Ascending aorta (tissue), 2 donors: ENCODE data around the gene EPB41. TPM values are rescaled to one million over a fixed set of nuclear protein-coding genes. Genes with fewer than 3 reads are reported as not detected.

ENCODE experiments used
- DNase-seq, 2 donors: peaks; one replicate each; pipeline ENCODE4 v3.0.0-alpha.2; 2019; ENCODE audit warnings: low spot score in 2 of 2
- H3K27ac ChIP-seq, 2 donors: fragments of 200-600 bp; sonication (generic); one replicate each; pipeline ENCODE4 v1.5.1; 2016 to 2017; ENCODE audit warnings: mild to moderate bottlenecking in 1 of 2
- H3K27me3 ChIP-seq: fragments of 200-600 bp; sonication (generic); one replicate; pipeline ENCODE4 v1.5.1; 2017
- H3K36me3 ChIP-seq, 2 donors: fragments of 200-600 bp; sonication (generic); one replicate each; pipeline ENCODE4 v1.5.1; 2016
- H3K4me1 ChIP-seq, 2 donors: fragments of 200-600 bp; sonication (generic); one replicate each; pipeline ENCODE4 v1.5.1; 2016 to 2017; ENCODE audit warnings: mild to moderate bottlenecking in 1 of 2
- H3K4me3 ChIP-seq, 2 donors: fragments of 200-600 bp; sonication (generic); one replicate each; pipeline ENCODE4 v1.5.1; 2016 to 2017; ENCODE audit warnings: mild to moderate bottlenecking in 1 of 2
- H3K9me3 ChIP-seq, 2 donors: fragments of 200-600 bp; sonication (generic); one replicate each; pipeline ENCODE4 v1.5.1; 2016
- intact Hi-C: fragments of 100-400 bp; cut with DNase I; formaldehyde crosslinking; loops from one replicate; pipeline ENCODE4 v1.15.1; 2023
- total RNA-seq: library from RNA; depleted of rRNA; stranded (reverse); fragments of >200 nt; gene quantifications from one replicate; pipeline ENCODE4 v1.1.0, GENCODE V29; 2016
- TF ChIP-seq, protein P1 (sequence below), 3 experiments: fragments of 200-600 bp in 2 of 3; fragments of 450-650 bp in 1 of 3; sonication (generic) in 2 of 3; IDR thresholded peaks; one replicate each; pipeline ENCODE4 v1.5.1; 2016 to 2019; ENCODE audit warnings: antibody characterized with exemption in 3 of 3, mild to moderate bottlenecking in 1 of 3, moderate library complexity in 1 of 3

The EPB41 gene
- total RNA-seq, 1 donor from 2014 or later: 47.6 TPM

DNA sequence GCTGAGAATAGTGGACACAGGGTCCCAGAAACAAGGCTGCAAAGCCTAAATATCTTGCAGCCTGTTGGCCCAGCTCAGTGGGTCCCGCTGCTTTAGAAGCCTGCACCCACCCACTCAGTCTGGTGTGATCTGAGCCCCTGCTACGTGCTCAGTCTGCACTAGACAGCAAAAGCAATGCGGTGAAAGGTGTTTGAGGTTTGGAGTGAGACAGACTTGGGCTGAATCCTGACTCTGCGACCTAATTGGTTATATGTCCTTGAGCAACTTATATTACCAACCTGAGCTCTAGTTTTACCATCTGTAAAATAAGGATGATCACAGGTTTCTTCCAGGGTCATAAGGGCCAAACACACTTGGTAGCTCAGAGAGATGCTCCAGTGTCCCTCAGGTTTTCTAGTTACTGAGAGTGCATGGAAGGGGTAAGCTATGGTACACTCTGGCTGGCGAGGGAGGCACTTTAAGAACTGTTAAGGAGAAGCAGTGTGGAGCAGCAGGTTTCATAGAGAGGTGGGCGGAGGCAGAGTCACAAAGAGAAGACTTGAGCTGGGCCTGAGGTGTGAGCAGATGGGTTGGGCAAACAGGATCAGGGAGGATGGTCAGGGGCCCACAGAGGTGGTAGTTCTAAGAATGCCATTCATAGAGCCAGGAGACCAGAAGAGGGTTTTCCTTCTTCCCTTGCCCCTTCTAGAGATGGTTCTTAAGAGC, 199.2 kb downstream of the EPB41 start:
- TF ChIP-seq, protein P1, sequence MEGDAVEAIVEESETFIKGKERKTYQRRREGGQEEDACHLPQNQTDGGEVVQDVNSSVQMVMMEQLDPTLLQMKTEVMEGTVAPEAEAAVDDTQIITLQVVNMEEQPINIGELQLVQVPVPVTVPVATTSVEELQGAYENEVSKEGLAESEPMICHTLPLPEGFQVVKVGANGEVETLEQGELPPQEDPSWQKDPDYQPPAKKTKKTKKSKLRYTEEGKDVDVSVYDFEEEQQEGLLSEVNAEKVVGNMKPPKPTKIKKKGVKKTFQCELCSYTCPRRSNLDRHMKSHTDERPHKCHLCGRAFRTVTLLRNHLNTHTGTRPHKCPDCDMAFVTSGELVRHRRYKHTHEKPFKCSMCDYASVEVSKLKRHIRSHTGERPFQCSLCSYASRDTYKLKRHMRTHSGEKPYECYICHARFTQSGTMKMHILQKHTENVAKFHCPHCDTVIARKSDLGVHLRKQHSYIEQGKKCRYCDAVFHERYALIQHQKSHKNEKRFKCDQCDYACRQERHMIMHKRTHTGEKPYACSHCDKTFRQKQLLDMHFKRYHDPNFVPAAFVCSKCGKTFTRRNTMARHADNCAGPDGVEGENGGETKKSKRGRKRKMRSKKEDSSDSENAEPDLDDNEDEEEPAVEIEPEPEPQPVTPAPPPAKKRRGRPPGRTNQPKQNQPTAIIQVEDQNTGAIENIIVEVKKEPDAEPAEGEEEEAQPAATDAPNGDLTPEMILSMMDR (IDR thresholded peaks at IDR 0.05): no peak
- H3K9me3 ChIP-seq: no peaks in the 10 kb centered on the region
- no peak for DNase-seq
- no peaks in the 10 kb centered on the region for H3K27me3 ChIP-seq
- no peaks in the 10 kb centered on the region for H3K4me1 ChIP-seq
- no peak overlapping the region for H3K27ac ChIP-seq
- H3K4me3 ChIP-seq: no peak overlapping the region
- intact Hi-C loops: no loop called here
- H3K36me3 ChIP-seq: peaks cover 0 to 15% of the 10 kb centered on the region in 2 donors

DNA sequence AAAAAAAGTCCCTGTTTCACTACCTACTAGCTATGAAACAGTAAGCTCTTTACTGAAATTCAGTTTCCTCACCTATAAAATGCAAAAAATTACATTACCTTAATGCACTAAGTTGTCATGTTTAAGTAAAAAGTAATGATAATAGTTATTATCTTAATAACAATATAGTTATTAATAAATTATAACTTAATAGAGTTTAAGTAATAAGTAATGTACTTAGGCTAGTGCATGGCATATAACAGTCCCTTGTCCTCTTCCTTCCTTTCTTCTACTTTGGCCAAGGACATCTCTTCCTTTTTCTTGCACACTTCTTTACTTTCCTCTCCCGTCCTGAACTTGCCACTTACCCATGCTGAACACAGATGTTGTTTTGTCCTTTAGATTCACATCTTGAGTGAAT, 200.3 kb downstream of the EPB41 start:
- intact Hi-C loops: no loop called here
- TF ChIP-seq, protein P1 (IDR thresholded peaks at IDR 0.05): no peak
- H3K27me3 ChIP-seq: no peaks in the 10 kb centered on the region
- no peak overlapping the region for H3K27ac ChIP-seq
- no peak overlapping the region for H3K4me3 ChIP-seq
- peaks cover 0 to 15% of the 10 kb centered on the region in 2 donors for H3K36me3 ChIP-seq
- no peaks in the 10 kb centered on the region for H3K9me3 ChIP-seq
- peaks cover 0 to 3% of the 10 kb centered on the region in 2 donors for H3K4me1 ChIP-seq
- DNase-seq: no peak

DNA sequence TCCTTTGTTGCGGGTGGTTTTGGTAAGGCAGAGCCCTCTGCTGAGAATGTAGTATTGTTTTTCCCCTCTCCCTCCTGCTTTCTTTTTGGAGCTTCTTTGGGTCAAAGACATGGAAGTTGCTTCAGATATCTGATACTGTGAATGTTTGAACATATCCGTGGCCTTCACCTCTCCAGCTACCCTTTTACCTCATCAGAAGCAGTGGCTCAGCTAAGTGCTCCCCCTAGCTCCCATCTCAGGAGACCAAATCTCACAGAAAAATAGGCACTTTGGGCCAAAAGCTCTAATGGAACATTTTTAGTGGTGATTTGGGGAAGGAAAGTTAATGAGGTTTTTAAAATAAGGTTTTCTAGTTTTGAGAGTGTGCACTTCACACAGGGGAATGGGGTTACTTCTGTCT, 203.0 kb downstream of the EPB41 start:
- H3K4me3 ChIP-seq: no peak overlapping the region
- no peak for DNase-seq
- H3K4me1 ChIP-seq: peaks cover 0 to 22% of the 10 kb centered on the region in 2 donors
- intact Hi-C loops: no loop called here
- H3K36me3 ChIP-seq: peaks cover 0 to 13% of the 10 kb centered on the region in 2 donors
- H3K27ac ChIP-seq: no peak overlapping the region
- no peaks in the 10 kb centered on the region for H3K9me3 ChIP-seq
- TF ChIP-seq, protein P1 (IDR thresholded peaks at IDR 0.05): peak in 1 of 3 experiments; percentile 14
- no peaks in the 10 kb centered on the region for H3K27me3 ChIP-seq

DNA sequence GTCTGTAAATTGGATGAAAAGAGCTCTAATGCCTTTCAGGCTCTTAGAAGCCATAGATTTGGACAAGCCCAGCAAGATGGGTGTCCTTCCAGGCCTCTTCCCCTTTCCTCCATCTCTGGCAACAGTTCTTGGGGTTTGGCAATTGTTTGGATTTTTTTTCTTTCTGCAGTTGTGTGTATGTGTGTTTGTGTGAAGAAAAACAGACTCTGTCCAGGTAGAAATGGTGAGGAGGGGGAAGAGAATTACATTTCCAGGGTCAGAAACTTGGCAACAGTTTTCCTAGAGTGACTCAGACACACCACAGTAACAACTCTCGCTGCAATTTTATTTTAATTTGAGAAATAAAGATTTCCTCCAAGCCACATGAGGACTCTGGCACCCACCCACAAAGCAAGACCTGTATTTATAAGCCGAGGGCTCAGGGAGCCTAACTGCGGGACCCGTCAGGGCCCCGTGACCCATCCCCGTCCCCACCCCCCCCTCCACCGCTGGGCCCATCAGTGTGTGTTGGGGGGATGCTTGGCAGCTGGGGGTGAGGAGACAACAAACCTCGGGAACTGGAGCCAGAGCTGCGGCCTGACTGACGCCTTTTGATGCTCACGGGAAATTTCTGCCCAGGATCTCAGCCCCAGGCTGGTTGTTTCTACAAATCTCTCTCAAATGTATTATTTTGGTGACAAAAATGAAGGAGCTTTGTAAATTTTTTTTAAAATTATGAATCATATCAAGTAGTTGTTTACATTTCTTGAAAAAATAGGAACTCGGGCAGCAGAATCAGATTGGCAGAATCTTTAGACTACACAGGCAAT, 205.0 kb downstream of the EPB41 start:
- peaks cover 0 to 5% of the 10 kb centered on the region in 2 donors for H3K36me3 ChIP-seq
- intact Hi-C loops: no loop called here
- no peaks in the 10 kb centered on the region for H3K27me3 ChIP-seq
- no peaks in the 10 kb centered on the region for H3K9me3 ChIP-seq
- DNase-seq: no peak
- H3K27ac ChIP-seq: peak overlapping the region; percentile 39 to 99
- H3K4me3 ChIP-seq: no peak overlapping the region
- peaks cover 3 to 22% of the 10 kb centered on the region in 2 donors for H3K4me1 ChIP-seq
- TF ChIP-seq, protein P1 (IDR thresholded peaks at IDR 0.05): no peak

DNA sequence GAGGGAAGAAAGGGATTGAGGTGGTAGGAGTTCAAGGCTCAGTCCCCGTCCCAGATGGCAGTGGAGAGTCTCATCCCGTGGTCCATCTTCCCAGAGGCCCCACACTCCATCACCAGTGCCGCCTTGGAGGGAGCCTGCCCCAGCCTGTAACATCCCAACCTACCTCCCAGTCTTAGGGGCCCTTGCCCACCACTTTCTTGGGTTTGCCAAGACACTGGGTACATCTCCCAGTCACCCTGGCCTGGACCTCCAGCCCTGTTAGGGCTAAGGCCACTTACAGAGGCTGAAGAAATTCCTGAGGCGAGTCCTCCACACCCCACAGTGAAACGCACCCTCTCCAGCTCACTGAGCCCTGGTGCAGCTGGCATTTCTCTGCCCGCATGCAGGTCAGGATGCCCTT, 206.0 kb downstream of the EPB41 start:
- Histone ChIP-seq H3K4me3 (no peak overlapping the region), H3K27ac (peak overlapping the region; percentile 50 to 99), H3K4me1 (peaks cover 3 to 29% of the 10 kb centered on the region in 2 donors), H3K36me3 (peaks cover 0 to 5% of the 10 kb centered on the region in 2 donors), H3K9me3 (no peaks in the 10 kb centered on the region), H3K27me3 (no peaks in the 10 kb centered on the region)
- DNase-seq: no peak
- intact Hi-C loops: loop anchor here (5.0 to 10.0 kb wide), 6 partner anchors 68 to 1756 kb away; partner anchors contain the start of genes ATP5IF1, EPB41 and MAP3K6
- TF ChIP-seq, protein P1 (IDR thresholded peaks at IDR 0.05): no peak
